Measurements from ENCODE around the gene ADTRP. TPM values are rescaled to one million over a fixed set of nuclear protein-coding genes. Genes with fewer than 3 reads are reported as not detected.

ADTRP gene
- total RNA-seq, 1 experiment from 2014 or later: 0.86 TPM

- RAD21 ChIA-PET (ENCODE audit: low non-redundant PET in 1 of 2, low total read pairs in 2 of 2, uncharacterized antibody in 2 of 2, unreplicated experiment in 2 of 2): no interaction called here
- Histone ChIP-seq H3K79me2 (ENCODE audit: insufficient read depth, low read length) (no peaks in the 10 kb centered on the region), H3K4me1 (ENCODE audit: control insufficient read depth in 1 of 2, insufficient read depth in 2 of 2, low read length in 2 of 2) (no peaks in the 10 kb centered on the region), H3K27me3 (ENCODE audit: insufficient read depth, low read length) (no peaks in the 10 kb centered on the region), H3K4me2 (ENCODE audit: low read length) (no peak overlapping the region), H2AFZ (ENCODE audit: low read depth, low read length, poor library complexity, severe bottlenecking) (no peak overlapping the region), H3K4me3 (replicated peaks in 1 of 2; ENCODE audit: low read depth in 1 of 2, low read length in 2 of 2) (no peak overlapping the region), H4K20me1 (ENCODE audit: insufficient read depth) (no peaks in the 10 kb centered on the region), H3K9ac (ENCODE audit: low read length) (no peak overlapping the region), H3K36me3 (ENCODE audit: control insufficient read depth in 1 of 2, insufficient read depth in 2 of 2, low read length in 2 of 2) (no peaks in the 10 kb centered on the region), H3K27ac (ENCODE audit: low read depth, low read length) (no peak overlapping the region), H3K9me2 (ENCODE audit: insufficient read depth) (no peaks in the 10 kb centered on the region), H3K9me3 (ENCODE audit: control insufficient read depth in 1 of 2, insufficient read depth in 1 of 2, low read depth in 1 of 2, low read length in 2 of 2) (no peaks in the 10 kb centered on the region)
- no peak for ATAC-seq
- intact Hi-C loops (cut with micrococcal nuclease): no loop called here
- no TSS peak for BruUV-seq (replicated peaks)
- TF ChIP-seq, protein P1, sequence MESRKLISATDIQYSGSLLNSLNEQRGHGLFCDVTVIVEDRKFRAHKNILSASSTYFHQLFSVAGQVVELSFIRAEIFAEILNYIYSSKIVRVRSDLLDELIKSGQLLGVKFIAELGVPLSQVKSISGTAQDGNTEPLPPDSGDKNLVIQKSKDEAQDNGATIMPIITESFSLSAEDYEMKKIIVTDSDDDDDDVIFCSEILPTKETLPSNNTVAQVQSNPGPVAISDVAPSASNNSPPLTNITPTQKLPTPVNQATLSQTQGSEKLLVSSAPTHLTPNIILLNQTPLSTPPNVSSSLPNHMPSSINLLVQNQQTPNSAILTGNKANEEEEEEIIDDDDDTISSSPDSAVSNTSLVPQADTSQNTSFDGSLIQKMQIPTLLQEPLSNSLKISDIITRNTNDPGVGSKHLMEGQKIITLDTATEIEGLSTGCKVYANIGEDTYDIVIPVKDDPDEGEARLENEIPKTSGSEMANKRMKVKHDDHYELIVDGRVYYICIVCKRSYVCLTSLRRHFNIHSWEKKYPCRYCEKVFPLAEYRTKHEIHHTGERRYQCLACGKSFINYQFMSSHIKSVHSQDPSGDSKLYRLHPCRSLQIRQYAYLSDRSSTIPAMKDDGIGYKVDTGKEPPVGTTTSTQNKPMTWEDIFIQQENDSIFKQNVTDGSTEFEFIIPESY (IDR thresholded peaks at IDR 0.05; ENCODE audit: extremely low read depth, insufficient replicate concordance, low read length): no peak
- TF ChIP-seq, protein P2, sequence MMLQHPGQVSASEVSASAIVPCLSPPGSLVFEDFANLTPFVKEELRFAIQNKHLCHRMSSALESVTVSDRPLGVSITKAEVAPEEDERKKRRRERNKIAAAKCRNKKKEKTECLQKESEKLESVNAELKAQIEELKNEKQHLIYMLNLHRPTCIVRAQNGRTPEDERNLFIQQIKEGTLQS (IDR thresholded peaks at IDR 0.05): no peak
- POLR2A ChIA-PET: no interaction called here
- DNase-seq (ENCODE audit: low read depth, low spot score): no peak
- CTCF ChIA-PET: no interaction called here
Measured at GRCh38 chr6:11804135-11804534, 25.5 kb upstream of the ADTRP start.

GRCh38 chr6:11803591-11803971 is 25.0 kb upstream of the ADTRP start:
- DNase-seq (ENCODE audit: low read depth, low spot score) (no peak), ATAC-seq (no peak)
- H2AFZ ChIP-seq (ENCODE audit: low read depth, low read length, poor library complexity, severe bottlenecking): no peak overlapping the region
- H3K4me3 ChIP-seq (replicated peaks in 1 of 2; ENCODE audit: low read depth in 1 of 2, low read length in 2 of 2): no peak overlapping the region
- no peaks in the 10 kb centered on the region for H3K27me3 ChIP-seq (ENCODE audit: insufficient read depth, low read length)
- BruUV-seq (replicated peaks): no TSS peak
- TF ChIP-seq, protein P2 (IDR thresholded peaks at IDR 0.05): no peak
- no peak for TF ChIP-seq TCF7L2 (IDR thresholded peaks at IDR 0.05; ENCODE audit: borderline replicate concordance, extremely low read depth, insufficient read depth, insufficient read length)
- TF ChIP-seq EGR1 (IDR thresholded peaks at IDR 0.05; ENCODE audit: low read depth): no peak
- no peak for TF ChIP-seq ELF1 (IDR thresholded peaks at IDR 0.05; ENCODE audit: borderline replicate concordance, low read depth)
- no peaks in the 10 kb centered on the region for H3K36me3 ChIP-seq (ENCODE audit: control insufficient read depth in 1 of 2, insufficient read depth in 2 of 2, low read length in 2 of 2)
- no peaks in the 10 kb centered on the region for H3K9me2 ChIP-seq (ENCODE audit: insufficient read depth)
- H3K4me1 ChIP-seq (ENCODE audit: control insufficient read depth in 1 of 2, insufficient read depth in 2 of 2, low read length in 2 of 2): no peaks in the 10 kb centered on the region
- no peaks in the 10 kb centered on the region for H4K20me1 ChIP-seq (ENCODE audit: insufficient read depth)
- H3K9ac ChIP-seq (ENCODE audit: low read length): no peak overlapping the region
- no peaks in the 10 kb centered on the region for H3K9me3 ChIP-seq (ENCODE audit: control insufficient read depth in 1 of 2, insufficient read depth in 1 of 2, low read depth in 1 of 2, low read length in 2 of 2)
- ChIA-PET POLR2A (no interaction called here), RAD21 (ENCODE audit: low non-redundant PET in 1 of 2, low total read pairs in 2 of 2, uncharacterized antibody in 2 of 2, unreplicated experiment in 2 of 2) (no interaction called here), CTCF (no interaction called here)
- H3K27ac ChIP-seq (ENCODE audit: low read depth, low read length): no peak overlapping the region
- H3K79me2 ChIP-seq (ENCODE audit: insufficient read depth, low read length): no peaks in the 10 kb centered on the region
- intact Hi-C loops (cut with micrococcal nuclease): no loop called here
- no peak overlapping the region for H3K4me2 ChIP-seq (ENCODE audit: low read length)

Data from HCT116 (cell line).